Astrocyte of the cerebellum (primary cell): ENCODE data around the gene KDM4B.
A peak's percentile ranks its signal among the peaks of the same experiment; 100 is the strongest.

Experiments
- DNase-seq: peaks from one replicate; pipeline ENCODE4 v3.0.0-alpha.2; 2011; ENCODE audit warnings: low read depth
- H3K4me3 ChIP-seq: 2 replicates; pipeline ENCODE4 v1.5.1; 2011; ENCODE audit warnings: mild to moderate bottlenecking, low read depth, low read length, moderate library complexity
- in situ Hi-C: cut with HindIII; loops from 2 replicates; pipeline ENCODE4 v1.10.0; 2017; ENCODE audit warnings: low sequenced_read_pairs
- TF ChIP-seq, protein P1 (sequence below): IDR thresholded peaks from 2 replicates; pipeline ENCODE4 v1.5.1; 2012; ENCODE audit warnings: low read length, low read depth, moderate library complexity, mild to moderate bottlenecking; ENCODE audit errors: missing control alignments

KDM4B gene

DNA sequence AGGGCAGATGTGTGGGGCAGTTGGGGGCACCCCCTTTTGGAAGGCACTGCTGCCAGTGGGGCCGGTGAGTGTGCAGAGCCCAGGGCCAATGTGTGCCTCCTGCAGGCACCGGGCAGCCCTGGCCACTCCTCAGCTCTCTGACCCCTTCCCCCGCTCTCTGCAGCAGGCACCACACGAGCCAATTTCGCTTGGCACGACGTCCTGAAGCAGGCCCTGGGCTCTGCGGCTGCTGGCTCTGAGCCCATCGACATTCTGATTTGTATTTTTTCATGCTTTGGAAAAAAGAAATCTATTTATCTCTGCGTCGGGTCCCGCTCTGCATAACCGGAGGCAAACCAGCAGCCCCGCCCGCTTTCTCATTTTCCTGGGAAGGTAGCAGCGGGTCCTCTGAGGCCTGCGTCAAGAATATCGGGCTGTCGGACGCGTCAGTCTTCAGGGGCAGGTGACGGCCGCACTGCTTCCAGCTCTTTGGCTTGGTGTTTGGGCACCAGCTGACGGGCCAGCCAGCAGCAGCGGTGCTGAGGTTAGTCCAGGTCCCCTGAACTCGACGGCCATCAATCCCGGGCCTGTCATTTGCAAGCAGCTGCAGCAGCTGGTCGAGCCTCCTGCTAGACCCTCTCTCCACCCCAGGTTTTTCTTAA lies 134.3 kb downstream of the KDM4B start:
- DNase-seq = peak; percentile 68
- in situ Hi-C loops = no loop called here
- TF ChIP-seq, protein P1, sequence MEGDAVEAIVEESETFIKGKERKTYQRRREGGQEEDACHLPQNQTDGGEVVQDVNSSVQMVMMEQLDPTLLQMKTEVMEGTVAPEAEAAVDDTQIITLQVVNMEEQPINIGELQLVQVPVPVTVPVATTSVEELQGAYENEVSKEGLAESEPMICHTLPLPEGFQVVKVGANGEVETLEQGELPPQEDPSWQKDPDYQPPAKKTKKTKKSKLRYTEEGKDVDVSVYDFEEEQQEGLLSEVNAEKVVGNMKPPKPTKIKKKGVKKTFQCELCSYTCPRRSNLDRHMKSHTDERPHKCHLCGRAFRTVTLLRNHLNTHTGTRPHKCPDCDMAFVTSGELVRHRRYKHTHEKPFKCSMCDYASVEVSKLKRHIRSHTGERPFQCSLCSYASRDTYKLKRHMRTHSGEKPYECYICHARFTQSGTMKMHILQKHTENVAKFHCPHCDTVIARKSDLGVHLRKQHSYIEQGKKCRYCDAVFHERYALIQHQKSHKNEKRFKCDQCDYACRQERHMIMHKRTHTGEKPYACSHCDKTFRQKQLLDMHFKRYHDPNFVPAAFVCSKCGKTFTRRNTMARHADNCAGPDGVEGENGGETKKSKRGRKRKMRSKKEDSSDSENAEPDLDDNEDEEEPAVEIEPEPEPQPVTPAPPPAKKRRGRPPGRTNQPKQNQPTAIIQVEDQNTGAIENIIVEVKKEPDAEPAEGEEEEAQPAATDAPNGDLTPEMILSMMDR = no peak
- H3K4me3 ChIP-seq = no peak overlapping the region

DNA sequence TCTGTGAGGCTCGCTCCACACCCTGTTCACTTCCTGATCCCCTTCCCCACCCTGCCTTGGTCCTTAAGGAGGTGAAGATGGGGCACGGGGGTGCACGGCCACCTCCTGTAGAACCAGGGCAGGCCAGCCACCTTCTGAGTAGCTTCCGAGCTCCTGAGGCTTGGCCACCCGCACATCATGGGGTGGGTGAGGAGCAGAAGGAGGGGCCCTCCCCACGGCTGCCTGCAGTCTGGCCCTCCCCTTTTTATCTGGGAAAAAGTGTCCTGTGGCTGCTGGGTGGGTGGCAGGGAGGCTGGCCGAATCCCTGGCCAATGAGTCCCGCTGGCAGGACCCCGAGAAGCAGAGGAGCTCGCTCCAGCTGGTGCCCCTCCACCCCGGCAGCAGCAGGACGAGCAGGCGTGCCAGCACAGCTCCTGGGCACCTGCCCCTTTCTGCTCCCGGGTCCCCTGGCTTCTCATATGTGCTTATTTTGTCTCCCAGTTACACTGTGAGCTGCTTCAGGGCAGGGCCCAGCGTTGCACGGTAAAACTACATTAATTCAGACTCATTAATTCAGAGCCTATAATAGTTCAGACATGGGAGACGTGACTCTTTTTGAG lies 135.0 kb downstream of the KDM4B start:
- no peak overlapping the region for H3K4me3 ChIP-seq
- in situ Hi-C loops = no loop called here
- DNase-seq = no peak
- TF ChIP-seq, protein P1 = no peak

DNA sequence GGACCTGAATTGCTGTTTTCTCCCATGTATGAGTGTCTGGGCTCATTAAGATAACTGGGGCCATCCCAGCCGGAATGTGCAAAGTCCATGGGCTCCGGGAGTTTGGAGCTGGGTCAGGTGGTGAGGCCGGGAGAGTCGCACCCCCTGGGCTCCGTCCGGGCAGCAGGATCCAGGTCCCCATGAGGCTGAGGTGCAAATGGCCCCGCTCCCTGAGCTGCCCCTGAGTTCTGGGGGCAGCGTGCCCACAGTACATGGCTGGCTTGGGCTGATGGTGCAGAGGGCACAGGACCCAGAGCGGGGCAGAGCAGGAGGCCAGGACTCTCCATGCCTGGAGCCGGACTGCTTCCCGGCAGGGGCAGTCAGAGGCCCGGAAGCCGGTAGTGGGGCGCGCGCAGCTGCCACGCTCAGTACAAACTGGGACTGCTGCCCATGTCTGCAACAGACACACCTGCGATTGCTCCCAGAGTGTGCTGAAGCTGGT lies 136.0 kb downstream of the KDM4B start:
- DNase-seq = no peak
- TF ChIP-seq, protein P1 = no peak
- H3K4me3 ChIP-seq = no peak overlapping the region
- in situ Hi-C loops = no loop called here

DNA sequence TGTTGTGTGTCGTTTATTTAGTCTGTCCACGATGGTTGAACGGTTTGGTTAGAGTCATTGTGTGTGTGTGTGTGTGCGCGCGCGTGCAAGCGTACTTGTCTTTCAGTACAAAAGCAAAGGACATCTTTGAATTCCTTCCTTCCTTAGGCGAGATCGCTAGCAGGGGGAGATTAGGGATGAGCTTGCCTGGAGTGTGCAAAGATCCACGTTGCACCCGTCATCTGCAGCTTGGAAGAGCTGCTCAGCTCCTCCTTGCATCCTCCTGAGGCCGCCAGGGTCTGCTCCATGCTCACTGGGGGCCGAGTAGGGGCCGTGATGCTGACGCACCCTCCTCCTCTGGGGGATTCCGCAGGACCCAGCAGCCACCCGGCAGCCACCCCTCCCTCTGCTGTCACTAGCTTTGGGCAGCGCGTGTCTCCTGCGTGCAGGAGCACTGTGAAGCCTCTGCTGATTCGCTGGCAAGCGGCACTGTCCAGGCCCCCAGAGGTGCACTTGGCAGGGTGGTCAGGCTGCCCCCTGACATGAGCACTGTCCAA lies 137.3 kb downstream of the KDM4B start:
- DNase-seq = no peak
- no peak overlapping the region for H3K4me3 ChIP-seq
- in situ Hi-C loops = no loop called here
- TF ChIP-seq, protein P1 = no peak

DNA sequence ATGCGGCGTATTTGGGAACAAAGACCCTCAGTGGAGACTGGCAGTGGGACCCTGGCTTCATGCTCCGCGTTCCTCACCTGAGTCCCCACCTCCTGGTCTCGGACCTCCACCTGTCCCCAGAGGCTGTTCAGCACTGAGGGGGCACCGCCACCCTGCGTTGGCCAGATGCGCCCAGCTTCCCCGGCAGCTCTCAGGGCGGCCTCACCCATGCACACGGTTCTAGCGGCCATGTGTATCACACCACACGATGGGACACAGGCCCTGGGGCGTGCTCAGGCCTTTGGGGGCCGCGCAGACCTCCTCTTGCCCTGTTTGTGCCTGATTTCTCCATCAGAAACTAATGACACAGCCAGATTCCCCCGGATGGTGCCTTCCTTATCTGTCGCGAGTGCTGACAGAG lies 138.1 kb downstream of the KDM4B start:
- TF ChIP-seq, protein P1 = no peak
- no peak overlapping the region for H3K4me3 ChIP-seq
- in situ Hi-C loops = no loop called here
- DNase-seq = no peak

DNA sequence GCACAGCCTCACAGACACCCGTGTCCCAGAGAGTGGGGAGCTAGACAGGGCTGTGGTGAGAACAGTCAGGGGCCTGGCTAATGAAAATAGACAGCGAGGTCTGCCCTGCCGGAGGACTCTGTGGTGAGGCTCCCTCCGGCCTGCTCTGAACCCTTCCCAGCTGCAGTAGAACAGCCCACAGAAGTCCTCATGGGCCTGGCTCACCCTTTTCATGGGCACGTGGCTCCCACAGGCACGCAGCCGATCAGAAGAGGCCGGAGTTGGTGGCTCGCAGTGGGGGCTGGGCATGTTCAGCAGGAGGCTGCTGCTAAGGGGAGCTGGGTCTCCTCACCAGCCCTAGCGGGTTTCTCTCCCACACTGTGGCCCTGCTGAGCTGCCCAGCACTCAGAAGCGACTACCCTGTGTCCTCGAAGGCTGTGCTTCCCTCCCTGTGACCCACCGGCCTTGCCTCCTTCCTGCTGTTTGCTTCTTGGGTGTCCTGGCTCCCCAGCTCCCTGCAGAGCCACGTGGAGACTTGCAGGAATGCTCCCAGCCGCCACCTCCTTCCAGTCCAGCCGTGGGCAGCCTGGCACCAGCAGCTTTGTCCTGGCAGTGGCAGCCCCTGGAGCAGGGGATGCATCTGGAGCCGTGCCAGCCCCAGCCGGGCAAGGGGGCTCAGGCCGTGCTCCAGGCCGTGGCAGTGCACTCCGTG lies 138.7 kb downstream of the KDM4B start:
- no peak overlapping the region for H3K4me3 ChIP-seq
- in situ Hi-C loops = no loop called here
- DNase-seq = no peak
- TF ChIP-seq, protein P1 = no peak
